Breast epithelium (tissue), 4 donors: Measurements from ENCODE around the gene FOXA3. TPM values are rescaled to one million over a fixed set of nuclear protein-coding genes. Genes with fewer than 3 reads are reported as not detected.

Experiments used
- DNase-seq, 2 donors: peaks; one replicate each; pipeline ENCODE4 v3.0.0-alpha.2; 2019; ENCODE audit warnings: low spot score in 2 of 2
- H3K27ac ChIP-seq, 2 donors: fragments of 200-600 bp; sonication (generic) in 1 of 2; one replicate each; pipeline ENCODE4 v1.5.1; 2016 to 2019; ENCODE audit warnings: mild to moderate bottlenecking in 1 of 2
- H3K27me3 ChIP-seq, 2 donors: fragments of 200-600 bp; sonication (generic) in 1 of 2; one replicate each; pipeline versions ENCODE4 v1.5.1 to v1.6.0; 2017 to 2019; ENCODE audit warnings: control low read depth in 1 of 2, mild to moderate bottlenecking in 1 of 2
- H3K36me3 ChIP-seq: fragments of 200-600 bp; one replicate; pipeline ENCODE4 v1.5.1; 2019
- H3K4me1 ChIP-seq, 2 donors: fragments of 200-600 bp; sonication (generic); one replicate each; pipeline ENCODE4 v1.5.1; 2016 to 2019; ENCODE audit warnings: control low read depth in 1 of 2
- H3K4me3 ChIP-seq, 3 donors: fragments of 200-600 bp; sonication (generic); 1 replicate in 2 of 3; 2 replicates in 1 of 3; pipeline ENCODE4 v1.5.1; 2016 to 2019; ENCODE audit warnings: mild to moderate bottlenecking in 3 of 3, moderate library complexity in 2 of 3
- H3K9me3 ChIP-seq, 2 donors: fragments of 200-600 bp; sonication (generic) in 1 of 2; one replicate each; pipeline ENCODE4 v1.5.1; 2016 to 2019; ENCODE audit warnings: control low read depth in 1 of 2
- CTCF ChIP-seq, 3 donors: fragments of 450-650 bp; IDR thresholded peaks; one replicate each; pipeline ENCODE4 v1.5.1; 2016 to 2017; ENCODE audit warnings: antibody characterized with exemption in 3 of 3, mild to moderate bottlenecking in 3 of 3, moderate library complexity in 3 of 3
- POLR2A ChIP-seq: fragments of 450-650 bp; IDR thresholded peaks from one replicate; pipeline ENCODE4 v1.6.1; 2016; ENCODE audit warnings: antibody characterized with exemption, mild to moderate bottlenecking, moderate library complexity
- POLR2AphosphoS5 ChIP-seq, 3 donors: sonication (generic); formaldehyde crosslinking; IDR thresholded peaks; one replicate each; pipeline ENCODE4 v1.6.1; 2017; ENCODE audit warnings: antibody characterized with exemption in 3 of 3
- intact Hi-C: fragments of 100-400 bp; cut with DNase I; formaldehyde crosslinking; loops from one replicate; pipeline ENCODE4 v1.15.1; 2023; ENCODE audit warnings: low total_unique reads
- total RNA-seq, 3 donors: library from RNA; depleted of rRNA; stranded (reverse); fragments of >200 nt; gene quantifications; one replicate each; pipeline ENCODE4 v1.1.0, GENCODE V29; 2016

Gene FOXA3
- total RNA-seq, 3 donors from 2014 or later: 0.33 TPM; not detected in 2

GRCh38 chr19:45870798-45871197 is 6.7 kb downstream of the FOXA3 start:
- intact Hi-C loops: no loop called here

DNA sequence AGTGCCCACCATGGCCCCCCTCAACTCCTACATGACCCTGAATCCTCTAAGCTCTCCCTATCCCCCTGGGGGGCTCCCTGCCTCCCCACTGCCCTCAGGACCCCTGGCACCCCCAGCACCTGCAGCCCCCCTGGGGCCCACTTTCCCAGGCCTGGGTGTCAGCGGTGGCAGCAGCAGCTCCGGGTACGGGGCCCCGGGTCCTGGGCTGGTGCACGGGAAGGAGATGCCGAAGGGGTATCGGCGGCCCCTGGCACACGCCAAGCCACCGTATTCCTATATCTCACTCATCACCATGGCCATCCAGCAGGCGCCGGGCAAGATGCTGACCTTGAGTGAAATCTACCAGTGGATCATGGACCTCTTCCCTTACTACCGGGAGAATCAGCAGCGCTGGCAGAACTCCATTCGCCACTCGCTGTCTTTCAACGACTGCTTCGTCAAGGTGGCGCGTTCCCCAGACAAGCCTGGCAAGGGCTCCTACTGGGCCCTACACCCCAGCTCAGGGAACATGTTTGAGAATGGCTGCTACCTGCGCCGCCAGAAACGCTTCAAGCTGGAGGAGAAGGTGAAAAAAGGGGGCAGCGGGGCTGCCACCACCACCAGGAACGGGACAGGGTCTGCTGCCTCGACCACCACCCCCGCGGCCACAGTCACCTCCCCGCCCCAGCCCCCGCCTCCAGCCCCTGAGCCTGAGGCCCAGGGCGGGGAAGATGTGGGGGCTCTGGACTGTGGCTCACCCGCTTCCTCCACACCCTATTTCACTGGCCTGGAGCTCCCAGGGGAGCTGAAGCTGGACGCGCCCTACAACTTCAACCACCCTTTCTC is 8.2 kb downstream of the FOXA3 start:
- H3K4me3 ChIP-seq: no peak overlapping the region
- no peaks in the 10 kb centered on the region for H3K9me3 ChIP-seq
- no peaks in the 10 kb centered on the region for H3K27me3 ChIP-seq
- intact Hi-C loops: no loop called here
- no peak for DNase-seq
- no peak overlapping the region for H3K27ac ChIP-seq
- no peaks in the 10 kb centered on the region for H3K36me3 ChIP-seq
- peaks cover 0 to 6% of the 10 kb centered on the region in 2 donors for H3K4me1 ChIP-seq
- TF ChIP-seq POLR2AphosphoS5 (IDR thresholded peaks at IDR 0.05) (no peak), POLR2A (no peak), CTCF (IDR thresholded peaks at IDR 0.05) (no peak)

More at GRCh38 chr19:45870798-45871197, 6.7 kb downstream of the FOXA3 start:
- TF ChIP-seq CTCF (IDR thresholded peaks at IDR 0.05) (no peak), POLR2A (no peak)
- Histone ChIP-seq H3K9me3 (no peaks in the 10 kb centered on the region), H3K27ac (no peak overlapping the region), H3K4me1 (no peaks in the 10 kb centered on the region), H3K27me3 (no peaks in the 10 kb centered on the region), H3K36me3 (no peaks in the 10 kb centered on the region), H3K4me3 (no peak overlapping the region)
- no peak for DNase-seq

DNA sequence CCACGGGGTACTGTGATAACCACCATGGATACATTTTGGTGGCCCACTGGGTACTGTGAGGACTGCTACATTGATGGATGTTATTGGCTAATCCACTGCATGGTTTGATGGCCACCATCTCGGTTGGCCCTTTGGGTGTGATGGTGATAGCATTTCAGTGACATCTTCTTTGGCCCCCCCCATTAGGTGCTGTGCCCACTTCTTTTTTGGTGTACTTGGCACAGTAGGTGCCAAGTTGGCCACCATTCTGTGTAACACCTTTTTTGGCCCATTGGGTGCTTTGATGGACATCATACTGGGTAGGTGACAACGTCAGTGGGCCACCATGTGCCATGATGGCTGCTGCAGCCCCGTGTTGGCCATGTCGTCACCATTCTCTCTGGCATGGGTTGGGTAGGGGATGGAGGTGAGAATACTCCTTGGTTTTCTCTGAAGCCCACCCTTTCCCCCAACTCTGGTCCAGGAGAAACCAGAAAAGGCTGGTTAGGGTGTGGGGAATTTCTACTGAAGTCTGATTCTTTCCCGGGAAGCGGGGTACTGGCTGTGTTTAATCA is 9.2 kb downstream of the FOXA3 start:
- intact Hi-C loops: no loop called here
- H3K4me3 ChIP-seq: no peak overlapping the region
- no peaks in the 10 kb centered on the region for H3K9me3 ChIP-seq
- no peak overlapping the region for H3K27ac ChIP-seq
- H3K4me1 ChIP-seq: peaks cover under 1 to 14% of the 10 kb centered on the region in 2 donors
- H3K27me3 ChIP-seq: no peaks in the 10 kb centered on the region
- H3K36me3 ChIP-seq: no peaks in the 10 kb centered on the region
- TF ChIP-seq POLR2AphosphoS5 (IDR thresholded peaks at IDR 0.05) (no peak), CTCF (IDR thresholded peaks at IDR 0.05) (no peak), POLR2A (no peak)
- DNase-seq: no peak

DNA sequence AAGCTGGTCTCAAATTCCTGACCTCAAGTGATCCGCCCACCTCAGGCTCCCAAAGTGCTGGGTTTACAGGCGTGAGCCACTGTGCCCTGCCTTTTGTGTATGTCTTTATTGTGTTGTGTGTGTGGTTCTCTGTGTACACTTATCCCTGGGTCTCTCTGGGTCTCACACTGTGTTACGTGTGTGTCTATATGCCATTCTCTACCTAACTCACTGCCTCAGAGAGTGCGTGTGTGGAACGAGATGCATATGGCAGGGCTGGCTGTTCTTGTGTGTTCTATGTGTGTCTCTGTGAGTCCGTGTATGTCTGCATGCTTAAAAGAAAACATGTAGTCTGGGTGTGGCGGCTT is 10.5 kb downstream of the FOXA3 start:
- no peak for DNase-seq
- TF ChIP-seq POLR2A (no peak), POLR2AphosphoS5 (IDR thresholded peaks at IDR 0.05) (no peak), CTCF (IDR thresholded peaks at IDR 0.05) (no peak)
- Histone ChIP-seq H3K4me1 (peaks cover 5 to 14% of the 10 kb centered on the region in 2 donors), H3K36me3 (no peaks in the 10 kb centered on the region), H3K4me3 (no peak overlapping the region), H3K9me3 (no peaks in the 10 kb centered on the region), H3K27ac (no peak overlapping the region), H3K27me3 (no peaks in the 10 kb centered on the region)
- intact Hi-C loops: no loop called here

DNA sequence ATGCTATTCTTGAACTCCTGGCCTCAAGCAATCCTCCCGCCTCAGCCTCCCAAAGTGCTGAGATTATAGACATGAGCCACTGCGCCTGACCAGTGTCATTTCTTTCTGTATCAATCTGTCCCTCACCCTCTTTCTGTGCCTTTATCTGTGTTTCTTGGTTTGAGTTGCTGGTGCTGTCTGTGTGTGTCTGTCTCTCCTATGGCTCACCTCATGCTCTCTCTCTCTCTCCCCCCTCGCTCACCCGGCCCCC is 12.0 kb downstream of the FOXA3 start:
- Histone ChIP-seq H3K4me3 (peak overlapping the region in 2 of 3 donors; percentile 43 to 59), H3K9me3 (no peaks in the 10 kb centered on the region), H3K27ac (peak overlapping the region; percentile 93 to 95), H3K4me1 (peaks cover 5 to 14% of the 10 kb centered on the region in 2 donors), H3K27me3 (no peaks in the 10 kb centered on the region), H3K36me3 (no peaks in the 10 kb centered on the region)
- no peak for TF ChIP-seq POLR2AphosphoS5 (IDR thresholded peaks at IDR 0.05)
- no peak for TF ChIP-seq CTCF (IDR thresholded peaks at IDR 0.05)
- no peak for TF ChIP-seq POLR2A
- intact Hi-C loops: no loop called here
- no peak for DNase-seq
